Kidney (tissue), 14 donors: ENCODE results near the gene MINAR1. TPM values are rescaled to one million over a fixed set of nuclear protein-coding genes. Genes with fewer than 3 reads are reported as not detected.

Experiments
- DNase-seq, 5 donors: peaks; one replicate each; pipeline ENCODE4 v3.0.0-alpha.2; 2013 to 2020
- FAIRE-seq: peaks from 2 replicates; lab custom pipeline; 2012; peaks lifted over from hg19 to GRCh38; lab: Jason Lieb, UNC
- H3K27ac ChIP-seq, 2 donors: one replicate each; pipeline ENCODE4 v1.7.0; 2013; ENCODE audit warnings: low read depth in 2 of 2, low read length in 2 of 2, inconsistent platforms in 1 of 2
- H3K27me3 ChIP-seq: one replicate; pipeline ENCODE4 v1.7.1; 2013; ENCODE audit warnings: low read length, inconsistent platforms; ENCODE audit not compliant: control insufficient read depth, insufficient read depth
- H3K36me3 ChIP-seq, 3 donors: one replicate each; pipeline versions ENCODE4 v1.7.0 to v1.7.1; 2013; ENCODE audit warnings: low read length in 3 of 3, control low read depth in 1 of 3, inconsistent platforms in 1 of 3; ENCODE audit not compliant: insufficient read depth in 3 of 3, control insufficient read depth in 2 of 3
- H3K4me1 ChIP-seq, 3 donors: one replicate each; pipeline versions ENCODE4 v1.7.0 to v1.7.1; 2013; ENCODE audit warnings: low read length in 3 of 3, inconsistent platforms in 1 of 3, low read depth in 1 of 3; ENCODE audit not compliant: control insufficient read depth in 2 of 3, insufficient read depth in 2 of 3
- H3K4me3 ChIP-seq, 3 donors: one replicate each; pipeline versions ENCODE4 v1.7.0 to v1.8.1; 2013; ENCODE audit warnings: low read length in 3 of 3, control low read depth in 1 of 3, inconsistent platforms in 1 of 3
- H3K9ac ChIP-seq, 3 donors: one replicate each; pipeline versions ENCODE4 v1.7.0 to v1.7.1; 2013; ENCODE audit warnings: low read length in 3 of 3, control low read depth in 1 of 3, inconsistent platforms in 1 of 3
- H3K9me3 ChIP-seq, 3 donors: one replicate each; pipeline versions ENCODE4 v1.7.0 to v1.7.1; 2013; ENCODE audit warnings: low read length in 3 of 3, control low read depth in 1 of 3, inconsistent platforms in 1 of 3; ENCODE audit not compliant: control insufficient read depth in 2 of 3, insufficient read depth in 1 of 3
- intact Hi-C: fragments of 100-400 bp; cut with DNase I; formaldehyde crosslinking; loops from one replicate; pipeline ENCODE4 v1.11.1; 2022
- polyA plus RNA-seq: library from polyadenylated mRNA; stranded (reverse); fragments of 350-450 nt; fragmentation: Illumina TruSeq; extraction: RNeasy Lipid Tissue Mini Kit (QIAGEN cat#74804); gene quantifications from one replicate; pipeline ENCODE4 v1.2.3, GENCODE V29; 2014; ENCODE audit warnings: low read depth, low replicate concordance; ENCODE audit not compliant: insufficient read depth
- total RNA-seq: library from RNA; stranded (reverse); fragmentation: NEBNext Ultra II Directional; extraction: Animal tissue kit (Norgen Biotek cat#: 25700); gene quantifications from one replicate; pipeline ENCODE4 v1.2.1, GENCODE V29; 2021
- TF ChIP-seq, protein P1 (sequence below): IDR thresholded peaks from 3 replicates; pipeline ENCODE4 v1.5.1; 2012; ENCODE audit warnings: mild to moderate bottlenecking, moderate library complexity, borderline replicate concordance; ENCODE audit not compliant: insufficient read depth; ENCODE audit errors: extremely low read depth
- donor health status: control.
- donor health status: control.
- donor health status: control.
- donor health status: control.
- donor health status: control.
- donor health status: DM: yes; HTN: yes; CAD: no.
- donor health status: Normal renal cell carcinoma (clear cell type).

Gene MINAR1
- total and polyA plus RNA-seq, 2 donors from 2014 or later = 0.15 to 0.47 TPM

DNA sequence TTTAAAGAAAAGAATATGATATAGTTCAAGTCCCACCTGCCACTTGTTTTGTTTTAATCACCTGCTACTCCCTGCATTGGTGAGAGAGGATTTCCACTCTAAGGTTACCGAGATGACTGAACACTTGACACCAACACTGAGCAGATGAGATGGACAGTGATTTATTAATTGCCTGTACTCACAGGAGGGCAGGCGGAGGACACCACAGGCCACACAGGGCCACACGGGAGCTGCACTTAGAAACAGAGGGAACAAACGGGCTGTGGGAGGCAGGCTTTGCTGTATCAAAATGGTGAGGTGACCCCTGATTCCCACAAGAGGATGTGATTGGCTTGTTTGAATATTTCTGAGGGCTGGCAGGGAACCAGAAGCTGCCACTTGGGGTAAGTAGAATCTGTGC, 10.8 kb downstream of the MINAR1 start:
- peaks cover 0 to 2% (median 0%) of the 10 kb centered on the region in 3 donors for H3K9me3 ChIP-seq
- intact Hi-C loops = no loop called here
- no peak overlapping the region for H3K27ac ChIP-seq
- DNase-seq = peak in 4 of 5 donors; percentile 60 to 76 (median 72)
- H3K4me3 ChIP-seq = no peak overlapping the region
- no peak overlapping the region for H3K9ac ChIP-seq
- FAIRE-seq = no peak
- TF ChIP-seq, protein P1, sequence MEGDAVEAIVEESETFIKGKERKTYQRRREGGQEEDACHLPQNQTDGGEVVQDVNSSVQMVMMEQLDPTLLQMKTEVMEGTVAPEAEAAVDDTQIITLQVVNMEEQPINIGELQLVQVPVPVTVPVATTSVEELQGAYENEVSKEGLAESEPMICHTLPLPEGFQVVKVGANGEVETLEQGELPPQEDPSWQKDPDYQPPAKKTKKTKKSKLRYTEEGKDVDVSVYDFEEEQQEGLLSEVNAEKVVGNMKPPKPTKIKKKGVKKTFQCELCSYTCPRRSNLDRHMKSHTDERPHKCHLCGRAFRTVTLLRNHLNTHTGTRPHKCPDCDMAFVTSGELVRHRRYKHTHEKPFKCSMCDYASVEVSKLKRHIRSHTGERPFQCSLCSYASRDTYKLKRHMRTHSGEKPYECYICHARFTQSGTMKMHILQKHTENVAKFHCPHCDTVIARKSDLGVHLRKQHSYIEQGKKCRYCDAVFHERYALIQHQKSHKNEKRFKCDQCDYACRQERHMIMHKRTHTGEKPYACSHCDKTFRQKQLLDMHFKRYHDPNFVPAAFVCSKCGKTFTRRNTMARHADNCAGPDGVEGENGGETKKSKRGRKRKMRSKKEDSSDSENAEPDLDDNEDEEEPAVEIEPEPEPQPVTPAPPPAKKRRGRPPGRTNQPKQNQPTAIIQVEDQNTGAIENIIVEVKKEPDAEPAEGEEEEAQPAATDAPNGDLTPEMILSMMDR = no peak
- no peaks in the 10 kb centered on the region for H3K36me3 ChIP-seq
- H3K27me3 ChIP-seq = no peaks in the 10 kb centered on the region
- H3K4me1 ChIP-seq = no peaks in the 10 kb centered on the region

- H3K4me1 ChIP-seq = no peaks in the 10 kb centered on the region
- FAIRE-seq = no peak
- H3K9ac ChIP-seq = no peak overlapping the region
- DNase-seq = no peak
- H3K27me3 ChIP-seq = no peaks in the 10 kb centered on the region
- intact Hi-C loops = no loop called here
- TF ChIP-seq, protein P1 = no peak
- H3K36me3 ChIP-seq = no peaks in the 10 kb centered on the region
- H3K27ac ChIP-seq = no peak overlapping the region
- peaks cover 0 to 2% (median 0%) of the 10 kb centered on the region in 3 donors for H3K9me3 ChIP-seq
- no peak overlapping the region for H3K4me3 ChIP-seq
Observed at GRCh38 chr15:79447060-79447459, 14.9 kb downstream of the MINAR1 start.

GRCh38 chr15:79450648-79451047, 18.5 kb downstream of the MINAR1 start:
- Histone ChIP-seq H3K4me1 (no peaks in the 10 kb centered on the region), H3K9me3 (peaks cover 0 to 2% (median 0%) of the 10 kb centered on the region in 3 donors), H3K36me3 (no peaks in the 10 kb centered on the region), H3K27me3 (no peaks in the 10 kb centered on the region), H3K4me3 (no peak overlapping the region), H3K9ac (no peak overlapping the region), H3K27ac (no peak overlapping the region)
- intact Hi-C loops = no loop called here
- DNase-seq (peak in 1 of 5 donors; percentile 7), FAIRE-seq (no peak)
- TF ChIP-seq, protein P1 = no peak

- Histone ChIP-seq H3K27me3 (no peaks in the 10 kb centered on the region), H3K9me3 (peaks cover 0 to 2% (median 0%) of the 10 kb centered on the region in 3 donors), H3K36me3 (no peaks in the 10 kb centered on the region), H3K9ac (no peak overlapping the region), H3K4me1 (no peaks in the 10 kb centered on the region), H3K4me3 (no peak overlapping the region), H3K27ac (no peak overlapping the region)
- FAIRE-seq (no peak), DNase-seq (no peak)
- intact Hi-C loops = no loop called here
- TF ChIP-seq, protein P1 = no peak
Observed at GRCh38 chr15:79451361-79451999, 19.3 kb downstream of the MINAR1 start.
